Esophagus muscularis mucosa (tissue), 4 donors: ENCODE results near the gene ASCL2. TPM values are rescaled to one million over a fixed set of nuclear protein-coding genes. Genes with fewer than 3 reads are reported as not detected.

Experiments
- DNase-seq: peaks from one replicate; pipeline ENCODE4 v3.0.0-alpha.2; 2017; ENCODE audit errors: extremely low spot score
- H3K27ac ChIP-seq, 4 donors: fragments of 200-600 bp; sonication (generic); replicated peaks in 1 of 4; 1 replicate in 3 of 4; 2 replicates in 1 of 4; pipeline ENCODE4 v1.5.1; 2016 to 2019; ENCODE audit warnings: mild to moderate bottlenecking in 1 of 4
- H3K27me3 ChIP-seq, 4 donors: fragments of 200-600 bp; sonication (generic); one replicate each; pipeline versions ENCODE4 v1.5.1 to v1.6.0; 2016 to 2019
- H3K36me3 ChIP-seq, 4 donors: fragments of 200-600 bp; sonication (generic); one replicate each; pipeline ENCODE4 v1.5.1; 2016 to 2019
- H3K4me1 ChIP-seq, 4 donors: fragments of 200-600 bp; sonication (generic); one replicate each; pipeline ENCODE4 v1.5.1; 2016 to 2019
- H3K4me3 ChIP-seq, 4 donors: fragments of 200-600 bp; sonication (generic); 1 replicate in 2 of 4; 2 replicates in 2 of 4; pipeline ENCODE4 v1.5.1; 2016 to 2019; ENCODE audit warnings: mild to moderate bottlenecking in 4 of 4, moderate library complexity in 1 of 4
- H3K9me3 ChIP-seq, 4 donors: fragments of 200-600 bp; sonication (generic); 1 replicate in 3 of 4; 2 replicates in 1 of 4; pipeline ENCODE4 v1.5.1; 2016 to 2019
- CTCF ChIP-seq, 3 experiments: fragments of 200-600 bp in 2 of 3; fragments of 450-650 bp in 1 of 3; sonication (generic) in 2 of 3; IDR thresholded peaks; one replicate each; pipeline ENCODE4 v1.5.1; 2017 to 2019; ENCODE audit warnings: antibody characterized with exemption in 3 of 3, mild to moderate bottlenecking in 2 of 3, moderate library complexity in 1 of 3
- EP300 ChIP-seq: sonication (generic); formaldehyde crosslinking; IDR thresholded peaks from one replicate; pipeline ENCODE4 v1.6.1; 2017; ENCODE audit warnings: antibody characterized with exemption
- POLR2A ChIP-seq: fragments of 450-650 bp; IDR thresholded peaks from one replicate; pipeline ENCODE4 v1.6.1; 2017; ENCODE audit warnings: antibody characterized with exemption, moderate library complexity, mild to moderate bottlenecking, low read depth
- POLR2AphosphoS5 ChIP-seq, 2 donors: sonication (generic); formaldehyde crosslinking; IDR thresholded peaks; one replicate each; pipeline ENCODE4 v1.6.1; 2017; ENCODE audit warnings: antibody characterized with exemption in 2 of 2
- WGBS: methylation state at CpG from one replicate; pipeline ENCODE4 v1.1.5; 2018; 5-methylcytosine and 5-hydroxymethylcytosine counted together
- intact Hi-C: fragments of 100-400 bp; cut with DNase I; formaldehyde crosslinking; loops from one replicate; pipeline ENCODE4 v1.15.1; 2023
- total RNA-seq, 4 donors: library from RNA; depleted of rRNA; stranded (reverse); fragments of >200 nt; gene quantifications; one replicate each; pipeline versions ENCODE4 v1.1.0 to v1.2.1, GENCODE V29; 2016

The ASCL2 gene
- total RNA-seq, 4 donors from 2014 or later, result 0.32 to 0.83 (median 0.42) TPM; not detected in 1

- H3K9me3 ChIP-seq, result no peaks in the 10 kb centered on the region
- H3K27ac ChIP-seq, result peak overlapping the region in 2 of 4 donors; percentile 27 to 57
- H3K27me3 ChIP-seq, result peaks cover 0 to 75% (median 35%) of the 10 kb centered on the region in 4 donors
- peak overlapping the region; percentile 51 to 62 (median 54) for H3K4me3 ChIP-seq
- H3K4me1 ChIP-seq, result peaks cover 21 to 30% (median 28%) of the 10 kb centered on the region in 4 donors
- intact Hi-C loops, result no loop called here
- peak; percentile 91 for DNase-seq
- H3K36me3 ChIP-seq, result no peaks in the 10 kb centered on the region
- TF ChIP-seq POLR2A (no peak), CTCF (IDR thresholded peaks at IDR 0.05) (no peak), EP300 (no peak), POLR2AphosphoS5 (IDR thresholded peaks at IDR 0.05) (no peak)
- WGBS, result 11% methylated on average over 7 of the region's 89 CpGs
Measured at GRCh38 chr11:2268729-2269600, 1.4 kb downstream of the ASCL2 start.

- Histone ChIP-seq H3K4me3 (peak overlapping the region in 1 of 4 donors; percentile 62), H3K9me3 (no peaks in the 10 kb centered on the region), H3K27ac (no peak overlapping the region), H3K27me3 (peaks cover 0 to 67% (median 35%) of the 10 kb centered on the region in 4 donors), H3K4me1 (peaks cover 21 to 30% (median 28%) of the 10 kb centered on the region in 4 donors), H3K36me3 (no peaks in the 10 kb centered on the region)
- TF ChIP-seq POLR2AphosphoS5 (IDR thresholded peaks at IDR 0.05) (no peak), CTCF (IDR thresholded peaks at IDR 0.05) (no peak), POLR2A (no peak), EP300 (no peak)
- WGBS, result 85% methylated on average over 13 of the region's 26 CpGs
- intact Hi-C loops, result no loop called here
- peak; percentile 60 for DNase-seq
Measured at GRCh38 chr11:2267851-2268728, 2.3 kb downstream of the ASCL2 start.

DNA sequence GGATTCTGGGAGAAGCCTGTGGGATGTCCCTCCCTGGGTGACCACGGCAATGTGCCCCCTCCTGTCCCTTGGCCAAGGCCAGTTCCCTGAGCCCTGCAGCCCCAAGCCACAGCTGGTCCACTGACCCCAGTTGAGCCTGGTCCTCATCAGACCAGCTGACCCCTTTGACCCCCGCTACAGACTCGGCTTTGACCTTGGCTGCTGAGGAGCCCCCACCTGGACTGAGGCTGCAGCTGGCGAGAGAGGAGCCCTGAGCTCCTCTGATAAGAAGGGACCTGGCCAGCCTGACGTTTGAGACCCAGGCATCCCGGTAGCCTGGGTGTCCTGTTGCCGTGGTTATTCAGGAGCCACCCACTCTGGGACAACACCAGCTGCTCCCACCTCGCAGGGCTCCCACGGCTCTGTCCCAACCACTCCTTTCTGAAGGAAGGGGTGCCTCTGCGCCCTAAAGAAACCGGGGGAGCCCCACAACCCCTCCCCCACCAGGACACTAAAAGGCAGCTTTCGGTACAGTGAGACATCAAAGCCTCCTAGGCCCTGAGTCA, 3.0 kb downstream of the ASCL2 start:
- intact Hi-C loops, result no loop called here

More for the DNA sequence above, 3.0 kb downstream of the ASCL2 start:
- 86% methylated on average over 1 of the region's 12 CpGs for WGBS
- Histone ChIP-seq H3K4me3 (no peak overlapping the region), H3K4me1 (peaks cover 21 to 30% (median 28%) of the 10 kb centered on the region in 4 donors), H3K27ac (no peak overlapping the region), H3K36me3 (no peaks in the 10 kb centered on the region), H3K27me3 (peaks cover 0 to 67% (median 34%) of the 10 kb centered on the region in 4 donors), H3K9me3 (no peaks in the 10 kb centered on the region)
- TF ChIP-seq POLR2A, result no peak
- TF ChIP-seq CTCF (IDR thresholded peaks at IDR 0.05), result no peak
- no peak for TF ChIP-seq EP300
- TF ChIP-seq POLR2AphosphoS5 (IDR thresholded peaks at IDR 0.05), result no peak
- DNase-seq, result no peak
